ENCODE data around the gene RAB37.

Gene RAB37

DNA sequence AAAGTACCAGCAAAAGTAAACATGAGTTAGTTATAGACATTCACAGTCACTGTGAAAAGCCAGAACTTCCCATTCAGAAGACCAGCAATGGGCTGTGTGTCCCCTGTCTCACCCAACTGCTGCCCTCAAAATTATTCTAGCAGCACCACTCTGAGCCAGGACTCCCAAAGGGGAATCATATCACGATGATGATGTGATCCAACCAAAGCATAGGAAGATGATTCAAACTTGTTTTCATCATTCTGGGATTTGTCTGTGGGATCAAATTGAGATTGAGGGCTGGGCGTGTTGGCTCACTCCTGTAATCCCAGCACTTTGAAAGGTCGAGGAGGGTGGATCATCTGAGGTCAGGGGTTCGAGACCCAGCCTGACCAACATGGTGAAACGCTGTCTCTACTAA lies 45.5 kb downstream of the RAB37 start:
- DNase-seq, result no peak

DNA sequence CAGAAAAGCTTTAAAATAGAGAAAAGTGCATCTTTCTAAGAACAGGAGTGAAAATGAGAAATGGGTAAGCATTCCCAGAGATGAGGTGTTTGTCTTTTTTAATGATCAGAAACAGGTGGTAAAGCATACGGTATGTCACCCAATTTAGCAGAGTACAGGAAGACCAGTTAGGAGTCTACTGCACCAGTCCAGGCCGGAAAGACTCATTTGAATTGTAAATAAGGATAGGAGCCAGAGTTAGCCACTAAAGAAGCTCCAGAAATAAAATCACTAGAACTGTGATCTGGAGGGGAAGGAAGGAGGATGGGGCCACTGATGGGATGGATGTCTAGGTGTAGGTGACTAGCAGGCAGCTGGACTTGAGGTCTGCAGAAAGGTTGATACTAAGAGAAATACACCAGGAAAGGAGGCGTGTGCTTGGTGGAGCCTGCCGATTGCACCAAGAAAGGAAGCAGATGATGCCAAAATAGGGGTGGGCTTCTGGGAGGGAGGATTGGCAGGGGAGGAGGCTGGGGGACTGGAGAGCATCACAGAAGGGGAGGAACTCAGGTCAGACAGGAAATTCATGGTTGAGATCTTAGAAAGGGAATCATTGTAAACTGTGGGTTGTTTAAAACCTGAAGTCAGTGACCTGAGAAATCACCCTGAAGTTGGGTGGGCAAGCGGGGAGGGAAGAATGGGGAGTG lies 47.2 kb downstream of the RAB37 start:
- no peak for DNase-seq

- DNase-seq, result no peak
Observed at GRCh38 chr17:74785096-74785980, 48.3 kb downstream of the RAB37 start.

GRCh38 chr17:74785981-74786360 lies 48.9 kb downstream of the RAB37 start:
- no peak for DNase-seq

GRCh38 chr17:74786431-74787055 lies 49.5 kb downstream of the RAB37 start:
- no peak for DNase-seq

- no peak for DNase-seq
Observed at GRCh38 chr17:74790161-74791058, 53.4 kb downstream of the RAB37 start.

DNA sequence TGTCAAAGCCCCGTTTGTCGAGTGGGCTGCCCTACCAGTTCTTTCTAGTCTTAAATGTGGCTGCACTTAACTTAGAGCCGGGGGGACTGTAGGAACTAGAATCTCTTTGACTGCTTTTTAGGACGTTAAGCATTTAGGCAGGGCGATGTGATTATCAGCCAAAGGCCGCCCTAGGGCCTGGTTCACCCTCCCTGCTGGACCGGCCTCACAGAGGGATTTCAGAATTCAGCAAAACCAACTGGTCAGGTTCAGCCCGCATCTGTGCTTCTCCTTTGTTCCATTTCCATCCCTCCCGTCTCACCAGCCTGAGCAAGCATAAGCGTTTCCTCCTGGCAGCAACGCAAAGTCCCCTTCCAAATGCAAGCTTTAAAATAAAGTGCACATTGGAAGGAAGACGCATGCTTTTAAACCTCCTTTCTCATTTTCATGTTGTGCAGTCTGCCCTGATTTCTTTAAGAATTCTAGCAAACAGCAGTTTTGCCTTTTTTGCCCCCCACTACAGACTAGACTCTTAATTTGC lies 55.6 kb downstream of the RAB37 start:
- no peak for DNase-seq

GRCh38 chr17:74795327-74796020 lies 58.4 kb downstream of the RAB37 start:
- no peak for DNase-seq

GRCh38 chr17:74796211-74796610 lies 59.2 kb downstream of the RAB37 start:
- no peak for DNase-seq

DNA sequence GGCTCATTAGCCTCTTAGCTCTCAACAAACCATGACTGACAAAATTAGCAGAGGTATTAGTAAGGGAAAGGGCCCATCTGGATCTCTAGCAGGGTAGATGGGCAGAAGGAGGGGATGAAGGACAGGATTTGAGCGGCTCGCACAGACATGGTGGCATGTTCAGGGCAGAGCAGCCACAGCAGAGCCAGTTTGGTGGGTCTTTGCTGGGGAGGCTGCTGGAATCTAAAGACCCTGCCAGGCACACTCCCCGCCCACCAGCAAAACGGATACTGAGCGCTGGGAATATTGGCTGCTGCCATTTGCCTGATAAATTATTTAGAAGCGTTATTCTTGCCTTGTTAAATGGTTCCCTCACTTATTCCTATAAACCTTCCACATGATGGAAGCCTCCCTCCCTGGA lies 59.8 kb downstream of the RAB37 start:
- DNase-seq, result no peak
